ENCODE results near the gene BRINP3.

The BRINP3 gene

DNA sequence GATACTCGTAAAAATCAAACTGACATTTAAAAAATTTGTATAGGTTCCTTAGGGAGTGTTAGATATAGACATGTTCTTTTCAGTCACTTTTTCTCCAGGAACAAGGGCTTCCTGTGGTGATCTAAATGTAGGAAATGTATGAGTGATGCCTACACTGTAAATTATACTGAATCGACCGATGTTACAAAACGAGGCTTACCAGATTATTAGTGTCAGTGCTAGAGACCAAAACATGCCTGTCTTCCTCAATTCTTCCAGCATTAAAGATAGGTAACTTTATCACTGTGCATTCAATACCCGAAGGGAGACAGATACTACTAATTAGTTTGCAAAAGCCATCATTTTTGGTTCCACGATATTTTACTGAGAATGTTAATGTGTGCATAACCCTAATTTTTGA is 86.1 kb downstream of the BRINP3 start:
- CTCF ChIA-PET: no interaction called here
- POLR2A ChIA-PET: no interaction called here
- Histone ChIP-seq H3K27ac (ENCODE audit: extremely low read depth, low read depth, low read length) (no peak overlapping the region), H3K4me3 (ENCODE audit: low read depth, low read length) (no peak overlapping the region), H3K9me3 (ENCODE audit: control insufficient read depth, insufficient read depth, low read depth, low read length) (no peaks in the 10 kb centered on the region), H3K4me1 (ENCODE audit: control insufficient read depth, insufficient read depth, low read length) (no peaks in the 10 kb centered on the region), H3K36me3 (ENCODE audit: control insufficient read depth in 2 of 2, insufficient read depth in 1 of 2, low read length in 2 of 2) (no peaks in the 10 kb centered on the region)
- TF ChIP-seq ZNF707 (tag by site-specific recombination; IDR thresholded peaks at IDR 0.05) (no peak), ZNF501 (tag by site-specific recombination; IDR thresholded peaks at IDR 0.05) (no peak), SP3 (tag by site-specific recombination; IDR thresholded peaks at IDR 0.05) (no peak), ZNF112 (tag by site-specific recombination; IDR thresholded peaks at IDR 0.05) (no peak), ZFP3 (tag by site-specific recombination; IDR thresholded peaks at IDR 0.05; ENCODE audit: low read depth) (no peak), SP7 (tag by site-specific recombination; IDR thresholded peaks at IDR 0.05) (no peak), ZNF157 (tag by site-specific recombination; IDR thresholded peaks at IDR 0.05) (no peak), ZSCAN23 (tag by site-specific recombination; IDR thresholded peaks at IDR 0.05) (no peak), ZBTB1 (tag by site-specific recombination; IDR thresholded peaks at IDR 0.05) (no peak)
- TF ChIP-seq, protein P1, sequence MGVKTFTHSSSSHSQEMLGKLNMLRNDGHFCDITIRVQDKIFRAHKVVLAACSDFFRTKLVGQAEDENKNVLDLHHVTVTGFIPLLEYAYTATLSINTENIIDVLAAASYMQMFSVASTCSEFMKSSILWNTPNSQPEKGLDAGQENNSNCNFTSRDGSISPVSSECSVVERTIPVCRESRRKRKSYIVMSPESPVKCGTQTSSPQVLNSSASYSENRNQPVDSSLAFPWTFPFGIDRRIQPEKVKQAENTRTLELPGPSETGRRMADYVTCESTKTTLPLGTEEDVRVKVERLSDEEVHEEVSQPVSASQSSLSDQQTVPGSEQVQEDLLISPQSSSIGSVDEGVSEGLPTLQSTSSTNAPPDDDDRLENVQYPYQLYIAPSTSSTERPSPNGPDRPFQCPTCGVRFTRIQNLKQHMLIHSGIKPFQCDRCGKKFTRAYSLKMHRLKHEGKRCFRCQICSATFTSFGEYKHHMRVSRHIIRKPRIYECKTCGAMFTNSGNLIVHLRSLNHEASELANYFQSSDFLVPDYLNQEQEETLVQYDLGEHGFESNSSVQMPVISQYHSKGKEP (tag by site-specific recombination; IDR thresholded peaks at IDR 0.05): no peak
- TF ChIP-seq, protein P2, sequence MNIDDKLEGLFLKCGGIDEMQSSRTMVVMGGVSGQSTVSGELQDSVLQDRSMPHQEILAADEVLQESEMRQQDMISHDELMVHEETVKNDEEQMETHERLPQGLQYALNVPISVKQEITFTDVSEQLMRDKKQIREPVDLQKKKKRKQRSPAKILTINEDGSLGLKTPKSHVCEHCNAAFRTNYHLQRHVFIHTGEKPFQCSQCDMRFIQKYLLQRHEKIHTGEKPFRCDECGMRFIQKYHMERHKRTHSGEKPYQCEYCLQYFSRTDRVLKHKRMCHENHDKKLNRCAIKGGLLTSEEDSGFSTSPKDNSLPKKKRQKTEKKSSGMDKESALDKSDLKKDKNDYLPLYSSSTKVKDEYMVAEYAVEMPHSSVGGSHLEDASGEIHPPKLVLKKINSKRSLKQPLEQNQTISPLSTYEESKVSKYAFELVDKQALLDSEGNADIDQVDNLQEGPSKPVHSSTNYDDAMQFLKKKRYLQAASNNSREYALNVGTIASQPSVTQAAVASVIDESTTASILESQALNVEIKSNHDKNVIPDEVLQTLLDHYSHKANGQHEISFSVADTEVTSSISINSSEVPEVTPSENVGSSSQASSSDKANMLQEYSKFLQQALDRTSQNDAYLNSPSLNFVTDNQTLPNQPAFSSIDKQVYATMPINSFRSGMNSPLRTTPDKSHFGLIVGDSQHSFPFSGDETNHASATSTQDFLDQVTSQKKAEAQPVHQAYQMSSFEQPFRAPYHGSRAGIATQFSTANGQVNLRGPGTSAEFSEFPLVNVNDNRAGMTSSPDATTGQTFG (tag by site-specific recombination; IDR thresholded peaks at IDR 0.05; ENCODE audit: borderline replicate concordance): no peak
- TF ChIP-seq, protein P3, sequence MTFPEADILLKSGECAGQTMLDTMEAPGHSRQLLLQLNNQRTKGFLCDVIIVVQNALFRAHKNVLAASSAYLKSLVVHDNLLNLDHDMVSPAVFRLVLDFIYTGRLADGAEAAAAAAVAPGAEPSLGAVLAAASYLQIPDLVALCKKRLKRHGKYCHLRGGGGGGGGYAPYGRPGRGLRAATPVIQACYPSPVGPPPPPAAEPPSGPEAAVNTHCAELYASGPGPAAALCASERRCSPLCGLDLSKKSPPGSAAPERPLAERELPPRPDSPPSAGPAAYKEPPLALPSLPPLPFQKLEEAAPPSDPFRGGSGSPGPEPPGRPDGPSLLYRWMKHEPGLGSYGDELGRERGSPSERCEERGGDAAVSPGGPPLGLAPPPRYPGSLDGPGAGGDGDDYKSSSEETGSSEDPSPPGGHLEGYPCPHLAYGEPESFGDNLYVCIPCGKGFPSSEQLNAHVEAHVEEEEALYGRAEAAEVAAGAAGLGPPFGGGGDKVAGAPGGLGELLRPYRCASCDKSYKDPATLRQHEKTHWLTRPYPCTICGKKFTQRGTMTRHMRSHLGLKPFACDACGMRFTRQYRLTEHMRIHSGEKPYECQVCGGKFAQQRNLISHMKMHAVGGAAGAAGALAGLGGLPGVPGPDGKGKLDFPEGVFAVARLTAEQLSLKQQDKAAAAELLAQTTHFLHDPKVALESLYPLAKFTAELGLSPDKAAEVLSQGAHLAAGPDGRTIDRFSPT (tag by site-specific recombination; IDR thresholded peaks at IDR 0.05): no peak

DNA sequence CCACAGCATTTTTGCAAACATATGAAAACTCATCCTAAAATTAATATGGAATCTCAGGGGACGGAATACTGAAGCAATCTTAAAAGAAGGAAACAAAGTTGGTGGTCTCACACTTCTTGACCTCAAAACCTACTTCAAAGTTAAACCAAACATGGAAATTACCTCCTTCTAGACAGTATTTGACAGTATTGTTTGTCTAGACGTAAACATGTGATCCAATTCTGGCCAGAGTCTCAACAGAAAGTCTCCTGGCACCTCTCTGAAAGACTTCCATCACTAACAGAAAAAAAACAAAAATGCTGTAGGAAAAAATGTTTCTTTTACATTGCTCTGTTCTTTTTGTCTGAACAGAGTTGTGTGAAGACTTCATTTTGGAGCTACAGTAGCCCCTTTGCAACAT is 99.7 kb downstream of the BRINP3 start:
- ChIA-PET CTCF (no interaction called here), POLR2A (no interaction called here)
- Histone ChIP-seq H3K27ac (ENCODE audit: extremely low read depth, low read depth, low read length) (no peak overlapping the region), H3K4me1 (ENCODE audit: control insufficient read depth, insufficient read depth, low read length) (no peaks in the 10 kb centered on the region), H3K36me3 (ENCODE audit: control insufficient read depth in 2 of 2, insufficient read depth in 1 of 2, low read length in 2 of 2) (no peaks in the 10 kb centered on the region), H3K9me3 (ENCODE audit: control insufficient read depth, insufficient read depth, low read depth, low read length) (no peaks in the 10 kb centered on the region), H3K4me3 (ENCODE audit: low read depth, low read length) (no peak overlapping the region)
- TF ChIP-seq, protein P4, sequence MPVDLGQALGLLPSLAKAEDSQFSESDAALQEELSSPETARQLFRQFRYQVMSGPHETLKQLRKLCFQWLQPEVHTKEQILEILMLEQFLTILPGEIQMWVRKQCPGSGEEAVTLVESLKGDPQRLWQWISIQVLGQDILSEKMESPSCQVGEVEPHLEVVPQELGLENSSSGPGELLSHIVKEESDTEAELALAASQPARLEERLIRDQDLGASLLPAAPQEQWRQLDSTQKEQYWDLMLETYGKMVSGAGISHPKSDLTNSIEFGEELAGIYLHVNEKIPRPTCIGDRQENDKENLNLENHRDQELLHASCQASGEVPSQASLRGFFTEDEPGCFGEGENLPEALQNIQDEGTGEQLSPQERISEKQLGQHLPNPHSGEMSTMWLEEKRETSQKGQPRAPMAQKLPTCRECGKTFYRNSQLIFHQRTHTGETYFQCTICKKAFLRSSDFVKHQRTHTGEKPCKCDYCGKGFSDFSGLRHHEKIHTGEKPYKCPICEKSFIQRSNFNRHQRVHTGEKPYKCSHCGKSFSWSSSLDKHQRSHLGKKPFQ (tag by site-specific recombination; IDR thresholded peaks at IDR 0.05): no peak
- no peak for TF ChIP-seq ZNF146 (tag by site-specific recombination; IDR thresholded peaks at IDR 0.05)
- TF ChIP-seq, protein P5, sequence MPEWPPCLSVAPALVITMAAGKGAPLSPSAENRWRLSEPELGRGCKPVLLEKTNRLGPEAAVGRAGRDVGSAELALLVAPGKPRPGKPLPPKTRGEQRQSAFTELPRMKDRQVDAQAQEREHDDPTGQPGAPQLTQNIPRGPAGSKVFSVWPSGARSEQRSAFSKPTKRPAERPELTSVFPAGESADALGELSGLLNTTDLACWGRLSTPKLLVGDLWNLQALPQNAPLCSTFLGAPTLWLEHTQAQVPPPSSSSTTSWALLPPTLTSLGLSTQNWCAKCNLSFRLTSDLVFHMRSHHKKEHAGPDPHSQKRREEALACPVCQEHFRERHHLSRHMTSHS (tag by site-specific recombination; IDR thresholded peaks at IDR 0.05): no peak
- no peak for TF ChIP-seq BCL11B (tag by site-specific recombination; IDR thresholded peaks at IDR 0.05; ENCODE audit: low read depth)
- no peak for TF ChIP-seq ZNF48 (tag by site-specific recombination; IDR thresholded peaks at IDR 0.05)
- no peak for TF ChIP-seq ZIC2 (tag by site-specific recombination; IDR thresholded peaks at IDR 0.05)
- TF ChIP-seq ZNF37A (tag by site-specific recombination; IDR thresholded peaks at IDR 0.05): no peak
- TF ChIP-seq ZNF211 (tag by site-specific recombination; IDR thresholded peaks at IDR 0.05; ENCODE audit: low read depth): no peak
- no peak for TF ChIP-seq ZFP41 (tag by site-specific recombination; IDR thresholded peaks at IDR 0.05; ENCODE audit: borderline replicate concordance)
- no peak for TF ChIP-seq SCRT2 (tag by site-specific recombination; IDR thresholded peaks at IDR 0.05)
- no peak for TF ChIP-seq ZNF777 (tag by site-specific recombination; IDR thresholded peaks at IDR 0.05; ENCODE audit: borderline replicate concordance)
- TF ChIP-seq ZNF184 (tag by site-specific recombination; IDR thresholded peaks at IDR 0.05): no peak
- no peak for TF ChIP-seq ZNF843 (tag by site-specific recombination; IDR thresholded peaks at IDR 0.05)
- TF ChIP-seq ZNF394 (tag by site-specific recombination; IDR thresholded peaks at IDR 0.05; ENCODE audit: borderline replicate concordance): no peak
- TF ChIP-seq ZNF366 (tag by site-specific recombination; conservative IDR thresholded peaks at IDR 0.05): no peak

Data from HEK293 (cell line).